Neuronal stem cell (in vitro differentiated cells): ENCODE measurements around the gene CDHR1.
A peak's percentile ranks its signal among the peaks of the same experiment; 100 is the strongest.

ENCODE experiments used
- DNase-seq: peaks from one replicate; pipeline ENCODE4 v3.0.0-alpha.2; 2013; ENCODE audit warnings: low spot score
- H2AFZ ChIP-seq: one replicate; pipeline ENCODE4 v1.6.1; 2013; ENCODE audit warnings: mild to moderate bottlenecking, low read length, inconsistent platforms
- H2AK5ac ChIP-seq: 2 replicates; pipeline ENCODE4 v1.6.1; 2013; ENCODE audit warnings: low read depth, mild to moderate bottlenecking, inconsistent platforms, low read length, moderate library complexity, mixed read lengths
- H2BK120ac ChIP-seq: 2 replicates; pipeline ENCODE4 v1.6.1; 2013; ENCODE audit warnings: low read depth, mild to moderate bottlenecking, inconsistent platforms, low read length, moderate library complexity, mixed read lengths
- H2BK12ac ChIP-seq: one replicate; pipeline ENCODE4 v1.6.1; 2013; ENCODE audit warnings: low read length, inconsistent platforms
- H2BK15ac ChIP-seq: 2 replicates; pipeline ENCODE4 v1.6.1; 2013; ENCODE audit warnings: mild to moderate bottlenecking, low read length, inconsistent platforms, mixed read lengths
- H2BK5ac ChIP-seq: one replicate; pipeline ENCODE4 v1.6.1; 2013; ENCODE audit warnings: inconsistent platforms, mild to moderate bottlenecking, low read length, moderate library complexity
- H3K14ac ChIP-seq: one replicate; pipeline ENCODE4 v1.6.1; 2013; ENCODE audit warnings: low read length, inconsistent platforms
- H3K18ac ChIP-seq: 2 replicates; pipeline ENCODE4 v1.6.1; 2013; ENCODE audit warnings: low read length, inconsistent platforms
- H3K23ac ChIP-seq: 2 replicates; pipeline ENCODE4 v1.6.1; 2013; ENCODE audit warnings: low read depth, mild to moderate bottlenecking, mixed read lengths, low read length, inconsistent platforms; ENCODE audit not compliant: poor library complexity
- H3K27ac ChIP-seq: replicated peaks from 3 replicates; pipeline ENCODE4 v1.5.1; 2013; ENCODE audit warnings: low read length, inconsistent platforms
- H3K27me3 ChIP-seq, 3 experiments: 2 replicates each; pipeline ENCODE4 v1.6.1; 2013; ENCODE audit warnings: low read length in 3 of 3, mild to moderate bottlenecking in 2 of 3, inconsistent platforms in 1 of 3, low read depth in 1 of 3, mixed read lengths in 1 of 3, moderate library complexity in 1 of 3; ENCODE audit not compliant: control insufficient read depth in 3 of 3, insufficient read depth in 3 of 3
- H3K36me3 ChIP-seq, 2 donors: replicated peaks in 1 of 2; 2 replicates each; pipeline ENCODE4 v1.6.1; 2013; ENCODE audit warnings: low read length in 2 of 2; ENCODE audit not compliant: control insufficient read depth in 2 of 2, insufficient read depth in 2 of 2
- H3K4ac ChIP-seq: 2 replicates; pipeline ENCODE4 v1.6.1; 2013; ENCODE audit warnings: inconsistent platforms, mild to moderate bottlenecking, low read length, moderate library complexity
- H3K4me1 ChIP-seq, 2 donors: 1 replicate in 1 of 2; 2 replicates in 1 of 2; pipeline ENCODE4 v1.6.1; 2013; ENCODE audit warnings: low read length in 2 of 2, low read depth in 1 of 2; ENCODE audit not compliant: control insufficient read depth in 2 of 2, insufficient read depth in 1 of 2
- H3K4me2 ChIP-seq: one replicate; pipeline ENCODE4 v1.6.1; 2013; ENCODE audit warnings: mild to moderate bottlenecking, low read length, inconsistent platforms; ENCODE audit not compliant: insufficient read depth, poor library complexity, severe bottlenecking
- H3K4me3 ChIP-seq, 2 donors: 2 replicates each; pipeline ENCODE4 v1.5.1; 2013; ENCODE audit warnings: low read length in 2 of 2, mild to moderate bottlenecking in 2 of 2, inconsistent platforms in 1 of 2, moderate library complexity in 1 of 2
- H3K79me1 ChIP-seq: one replicate; pipeline ENCODE4 v1.6.1; 2013; ENCODE audit warnings: low read depth, mild to moderate bottlenecking, inconsistent platforms, low read length, moderate library complexity
- H3K9ac ChIP-seq: one replicate; pipeline ENCODE4 v1.6.1; 2013; ENCODE audit warnings: mild to moderate bottlenecking, low read depth, low read length, inconsistent platforms; ENCODE audit not compliant: poor library complexity
- H3K9me3 ChIP-seq, 2 donors: replicated peaks in 1 of 2; 2 replicates each; pipeline versions ENCODE3 to v1.6.1; 2013; ENCODE audit warnings: low read length in 2 of 2, mild to moderate bottlenecking in 2 of 2, inconsistent platforms in 1 of 2, low read depth in 1 of 2, mixed read lengths in 1 of 2, moderate library complexity in 1 of 2; ENCODE audit not compliant: control insufficient read depth in 2 of 2, insufficient read depth in 1 of 2
- H4K8ac ChIP-seq: one replicate; pipeline ENCODE4 v1.6.1; 2013; ENCODE audit warnings: low read depth, mild to moderate bottlenecking, inconsistent platforms, low read length, moderate library complexity
- H4K91ac ChIP-seq: one replicate; pipeline ENCODE4 v1.6.1; 2013; ENCODE audit warnings: low read length, low read depth, mild to moderate bottlenecking, inconsistent platforms; ENCODE audit not compliant: poor library complexity
- WGBS, 2 donors: extraction: QIAGEN DNeasy Blood & Tissue Kit; methylation state at CpG; one replicate each; pipeline ENCODE4 v1.1.7; 2013; ENCODE audit warnings: missing lambda C conversion rate in 2 of 2, mixed read lengths in 1 of 2; ENCODE audit not compliant: insufficient read length in 2 of 2, insufficient replicate concordance in 1 of 2; ENCODE audit errors: extremely low coverage in 2 of 2; 5-methylcytosine and 5-hydroxymethylcytosine counted together

CDHR1 gene

DNA sequence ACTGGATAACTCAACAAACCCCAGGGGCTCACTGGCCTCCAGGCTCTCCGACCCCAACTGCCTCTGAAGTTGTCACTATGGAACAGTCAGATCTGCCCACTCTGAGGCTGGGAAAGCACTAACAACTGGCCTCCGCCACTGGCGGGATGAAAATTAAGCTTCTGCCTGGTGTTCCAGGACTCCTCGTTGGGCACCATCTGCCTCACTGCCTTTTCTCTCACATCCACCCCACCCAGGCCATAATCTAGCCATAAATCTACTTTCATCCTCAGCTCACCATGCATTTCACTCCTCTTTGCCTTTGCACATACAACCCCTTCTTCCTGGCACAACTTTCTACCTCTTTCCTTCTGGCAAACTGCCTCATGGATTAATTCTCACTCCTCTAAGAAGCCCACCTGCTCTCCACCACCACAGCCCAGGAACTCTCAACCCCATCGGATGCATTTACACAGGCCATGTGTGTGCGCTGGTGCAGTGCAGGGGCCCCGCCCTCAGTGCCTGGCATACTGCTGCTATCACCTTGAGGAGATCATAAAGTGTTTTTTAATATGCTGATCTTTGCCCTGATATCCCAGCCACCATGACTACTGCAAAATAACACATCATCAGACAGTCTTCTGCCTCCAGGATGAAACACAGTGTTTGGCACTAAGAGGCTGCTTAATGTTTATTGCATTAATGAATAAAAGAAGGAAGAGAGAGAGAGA lies 4.0 kb downstream of the CDHR1 start:
- Histone ChIP-seq H3K36me3 (no peaks in the 10 kb centered on the region), H2AK5ac (peak overlapping the region; percentile 30), H4K8ac (no peak overlapping the region), H2BK12ac (no peak overlapping the region), H3K4me1 (peaks cover 7% of the 10 kb centered on the region in 2 donors), H3K27me3 (peaks cover 4 to 60% (median 24%) of the 10 kb centered on the region in 3 experiments), H3K18ac (no peak overlapping the region), H3K9ac (no peak overlapping the region), H3K79me1 (no peaks in the 10 kb centered on the region), H3K4me2 (no peak overlapping the region), H2BK15ac (no peak overlapping the region), H2BK120ac (no peak overlapping the region), H2BK5ac (no peak overlapping the region), H3K4ac (no peak overlapping the region), H3K9me3 (no peaks in the 10 kb centered on the region), H3K4me3 (no peak overlapping the region), H2AFZ (no peak overlapping the region), H3K27ac (no peak overlapping the region), H4K91ac (no peak overlapping the region), H3K14ac (no peak overlapping the region), H3K23ac (no peak overlapping the region)
- no CpG with 5 or more reads among the region's 7 CpGs for WGBS, 2 donors
- DNase-seq = no peak

DNA sequence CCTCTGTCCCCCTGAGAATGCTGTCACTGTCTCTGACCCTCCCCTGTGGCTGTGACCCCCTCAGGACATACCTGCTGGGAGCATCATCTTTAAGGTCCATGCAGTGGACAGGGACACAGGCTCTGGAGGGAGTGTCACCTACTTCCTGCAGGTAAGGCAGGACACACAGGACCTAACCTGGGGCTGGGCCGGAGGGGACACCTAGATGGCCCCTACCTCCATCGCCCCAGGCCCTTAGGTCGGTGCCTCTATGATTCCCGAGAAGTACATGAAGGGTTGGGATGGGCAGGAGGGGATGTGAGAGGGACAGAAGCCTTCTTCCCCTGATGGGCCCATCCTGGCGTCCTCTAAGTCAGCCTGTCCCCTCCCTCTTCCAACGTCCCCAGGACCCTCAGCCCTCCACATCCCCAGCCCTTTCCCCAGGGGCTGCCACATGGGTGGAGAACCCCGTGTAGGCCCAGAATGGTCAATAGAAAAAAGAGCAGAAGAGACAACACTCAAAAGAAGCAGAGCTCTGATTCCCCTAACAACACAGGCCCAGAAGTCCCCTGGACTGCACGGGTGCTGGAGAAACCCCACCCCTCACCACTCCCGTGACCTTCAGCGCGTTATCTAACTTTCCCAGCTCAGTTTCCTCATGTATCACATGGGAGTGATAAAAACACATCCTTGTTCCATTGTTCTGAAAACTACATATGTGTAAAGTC lies 6.4 kb downstream of the CDHR1 start:
- H3K27me3 ChIP-seq = peaks cover 0 to 38% (median 3%) of the 10 kb centered on the region in 3 experiments
- no peak overlapping the region for H3K4me2 ChIP-seq
- no peak overlapping the region for H3K4ac ChIP-seq
- H2BK120ac ChIP-seq = no peak overlapping the region
- H3K23ac ChIP-seq = no peak overlapping the region
- H3K36me3 ChIP-seq = no peaks in the 10 kb centered on the region
- no peak overlapping the region for H2BK5ac ChIP-seq
- H3K14ac ChIP-seq = no peak overlapping the region
- no CpG with 5 or more reads among the region's 11 CpGs for WGBS, 2 donors
- H3K27ac ChIP-seq = no peak overlapping the region
- no peak overlapping the region for H4K8ac ChIP-seq
- H3K9me3 ChIP-seq = no peaks in the 10 kb centered on the region
- no peaks in the 10 kb centered on the region for H3K79me1 ChIP-seq
- H3K18ac ChIP-seq = no peak overlapping the region
- no peak overlapping the region for H2AK5ac ChIP-seq
- H2BK12ac ChIP-seq = no peak overlapping the region
- H4K91ac ChIP-seq = no peak overlapping the region
- H3K9ac ChIP-seq = no peak overlapping the region
- H3K4me1 ChIP-seq = no peaks in the 10 kb centered on the region
- no peak for DNase-seq
- no peak overlapping the region for H3K4me3 ChIP-seq
- no peak overlapping the region for H2BK15ac ChIP-seq
- H2AFZ ChIP-seq = no peak overlapping the region

DNA sequence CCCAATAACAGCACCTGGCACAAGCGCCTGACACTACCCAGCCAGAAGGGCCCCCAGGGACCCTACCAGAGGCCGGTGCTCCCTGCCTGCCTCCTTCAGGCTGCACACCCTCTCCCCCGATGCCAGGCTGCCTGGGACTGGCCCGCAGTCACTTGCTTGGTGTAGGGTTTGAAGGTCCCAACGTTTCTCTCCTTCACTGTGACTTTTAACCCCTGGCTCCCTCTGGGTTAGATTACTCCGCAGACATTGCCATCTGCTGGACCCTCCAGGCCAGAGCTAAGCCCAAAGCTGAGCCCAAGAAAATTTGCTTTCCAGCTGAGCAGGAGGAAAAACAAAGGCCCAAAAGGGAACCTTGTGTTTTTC lies 6.9 kb downstream of the CDHR1 start:
- Histone ChIP-seq H3K4me1 (no peaks in the 10 kb centered on the region), H3K27me3 (peaks cover 0 to 33% (median 0%) of the 10 kb centered on the region in 3 experiments), H2BK12ac (no peak overlapping the region), H3K9ac (no peak overlapping the region), H4K91ac (no peak overlapping the region), H3K4me2 (no peak overlapping the region), H3K4ac (no peak overlapping the region), H3K27ac (no peak overlapping the region), H3K4me3 (no peak overlapping the region), H3K36me3 (no peaks in the 10 kb centered on the region), H4K8ac (no peak overlapping the region), H3K79me1 (no peaks in the 10 kb centered on the region), H2BK15ac (no peak overlapping the region), H3K23ac (no peak overlapping the region), H2BK5ac (no peak overlapping the region), H3K14ac (no peak overlapping the region), H2AFZ (no peak overlapping the region), H3K9me3 (no peaks in the 10 kb centered on the region), H2AK5ac (no peak overlapping the region), H2BK120ac (no peak overlapping the region), H3K18ac (no peak overlapping the region)
- WGBS, 2 donors = no CpG with 5 or more reads among the region's 6 CpGs
- no peak for DNase-seq

GRCh38 chr10:84201682-84202081 lies 7.3 kb downstream of the CDHR1 start:
- Histone ChIP-seq H3K27me3 (peaks cover 0 to 28% (median 0%) of the 10 kb centered on the region in 3 experiments), H3K23ac (no peak overlapping the region), H3K79me1 (no peaks in the 10 kb centered on the region), H3K9ac (no peak overlapping the region), H3K18ac (peak overlapping the region; percentile 5), H3K9me3 (no peaks in the 10 kb centered on the region), H3K4me2 (no peak overlapping the region), H4K8ac (no peak overlapping the region), H2BK120ac (no peak overlapping the region), H2AK5ac (no peak overlapping the region), H2BK12ac (no peak overlapping the region), H2BK15ac (no peak overlapping the region), H3K27ac (no peak overlapping the region), H4K91ac (no peak overlapping the region), H2BK5ac (no peak overlapping the region), H2AFZ (no peak overlapping the region), H3K4ac (no peak overlapping the region), H3K4me3 (no peak overlapping the region), H3K36me3 (no peaks in the 10 kb centered on the region), H3K4me1 (no peaks in the 10 kb centered on the region), H3K14ac (no peak overlapping the region)
- WGBS, 2 donors = no CpG with 5 or more reads among the region's 11 CpGs
- DNase-seq = no peak
